GM06990 (cell line): ENCODE measurements around the gene SLC24A5.

Experiments used
- DNase-seq: peaks from one replicate; pipeline ENCODE4 v3.0.0-alpha.2; 2011; ENCODE audit not compliant: insufficient read length; ENCODE audit errors: extremely low read depth
- H3K27me3 ChIP-seq: replicated peaks from 2 replicates; pipeline ENCODE4 v1.6.0; 2011; ENCODE audit warnings: low read length; ENCODE audit not compliant: control insufficient read depth, insufficient read depth
- H3K36me3 ChIP-seq: 2 replicates; pipeline ENCODE4 v1.5.1; 2011; ENCODE audit warnings: low read length; ENCODE audit not compliant: control insufficient read depth, insufficient read depth
- H3K4me3 ChIP-seq: replicated peaks from 2 replicates; pipeline ENCODE4 v1.5.1; 2011; ENCODE audit warnings: low read depth, mild to moderate bottlenecking, control low read depth, low read length
- CTCF ChIP-seq: IDR thresholded peaks from 2 replicates; pipeline ENCODE4 v1.5.1; 2011; ENCODE audit warnings: low read length, control low read depth, mild to moderate bottlenecking, inconsistent platforms; ENCODE audit not compliant: insufficient read depth, poor library complexity, severe bottlenecking

SLC24A5 gene

GRCh38 chr15:48097264-48097663, 23.5 kb upstream of the SLC24A5 start:
- Histone ChIP-seq H3K36me3 (no peaks in the 10 kb centered on the region), H3K4me3 (no peak overlapping the region)
- no peak for TF ChIP-seq CTCF

GRCh38 chr15:48101376-48101961, 19.3 kb upstream of the SLC24A5 start:
- DNase-seq = no peak
- no peak for TF ChIP-seq CTCF
- H3K4me3 ChIP-seq = no peak overlapping the region
- H3K36me3 ChIP-seq = no peaks in the 10 kb centered on the region
- no peaks in the 10 kb centered on the region; the same call in 1 of the 2 replicates for H3K27me3 ChIP-seq

More at GRCh38 chr15:48097264-48097663, 23.5 kb upstream of the SLC24A5 start:
- H3K27me3 ChIP-seq = no peaks in the 10 kb centered on the region
- no peak for DNase-seq

GRCh38 chr15:48102167-48102566, 18.6 kb upstream of the SLC24A5 start:
- no peak overlapping the region for H3K4me3 ChIP-seq
- H3K36me3 ChIP-seq = no peaks in the 10 kb centered on the region
- no peak for TF ChIP-seq CTCF
- DNase-seq = no peak
- H3K27me3 ChIP-seq = no peaks in the 10 kb centered on the region; the same call in 1 of the 2 replicates

GRCh38 chr15:48103647-48104046, 17.1 kb upstream of the SLC24A5 start:
- H3K27me3 ChIP-seq = no peaks in the 10 kb centered on the region; the same call in 1 of the 2 replicates
- TF ChIP-seq CTCF = no peak

GRCh38 chr15:48105936-48106335, 14.9 kb upstream of the SLC24A5 start:
- Histone ChIP-seq H3K27me3 (no peaks in the 10 kb centered on the region; the same call in 1 of the 2 replicates), H3K36me3 (no peaks in the 10 kb centered on the region; the same call in 1 of the 2 replicates), H3K4me3 (no peak overlapping the region)
- no peak for DNase-seq
- TF ChIP-seq CTCF = no peak

More at GRCh38 chr15:48103647-48104046, 17.1 kb upstream of the SLC24A5 start:
- DNase-seq = no peak
- Histone ChIP-seq H3K36me3 (no peaks in the 10 kb centered on the region), H3K4me3 (no peak overlapping the region)
